Anterior cingulate cortex (tissue), 58 donors: ENCODE data around the gene TFF3.
A peak's percentile ranks its signal among the peaks of the same experiment; 100 is the strongest.

Experiments used
- DNase-seq, 58 donors: peaks; one replicate each; lab custom pipeline; 2025; lab: John Stamatoyannopoulos, UW

Gene TFF3

GRCh38 chr21:42291751-42292562 lies 23.3 kb downstream of the TFF3 start:
- DNase-seq: no peak

GRCh38 chr21:42291003-42291750 lies 24.0 kb downstream of the TFF3 start:
- no peak for DNase-seq

DNA sequence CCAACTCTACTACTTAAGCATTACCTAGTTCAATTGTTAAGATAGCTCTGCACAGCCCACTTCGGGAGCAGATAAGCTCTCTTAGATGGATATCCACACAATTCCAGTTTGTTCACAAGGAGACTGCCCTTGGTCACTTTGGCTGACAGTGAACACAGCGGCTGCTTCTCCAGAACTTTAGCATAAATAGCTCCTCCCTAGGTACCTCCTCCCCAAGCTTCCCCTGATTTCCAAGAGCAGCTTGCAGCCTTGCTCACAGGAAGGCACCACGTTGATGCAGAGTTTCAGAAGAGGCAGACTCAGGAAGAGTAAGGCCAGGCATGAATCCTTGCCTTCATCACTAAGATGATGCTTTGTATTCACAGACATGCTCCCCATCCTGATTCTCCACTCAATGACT lies 24.7 kb downstream of the TFF3 start:
- DNase-seq: no peak

GRCh38 chr21:42289926-42290325 lies 25.3 kb downstream of the TFF3 start:
- DNase-seq: peak in 20 of 58 donors; percentile 2 to 62 (median 18)

- no peak for DNase-seq
Observed at GRCh38 chr21:42288962-42289361, 26.2 kb downstream of the TFF3 start.

DNA sequence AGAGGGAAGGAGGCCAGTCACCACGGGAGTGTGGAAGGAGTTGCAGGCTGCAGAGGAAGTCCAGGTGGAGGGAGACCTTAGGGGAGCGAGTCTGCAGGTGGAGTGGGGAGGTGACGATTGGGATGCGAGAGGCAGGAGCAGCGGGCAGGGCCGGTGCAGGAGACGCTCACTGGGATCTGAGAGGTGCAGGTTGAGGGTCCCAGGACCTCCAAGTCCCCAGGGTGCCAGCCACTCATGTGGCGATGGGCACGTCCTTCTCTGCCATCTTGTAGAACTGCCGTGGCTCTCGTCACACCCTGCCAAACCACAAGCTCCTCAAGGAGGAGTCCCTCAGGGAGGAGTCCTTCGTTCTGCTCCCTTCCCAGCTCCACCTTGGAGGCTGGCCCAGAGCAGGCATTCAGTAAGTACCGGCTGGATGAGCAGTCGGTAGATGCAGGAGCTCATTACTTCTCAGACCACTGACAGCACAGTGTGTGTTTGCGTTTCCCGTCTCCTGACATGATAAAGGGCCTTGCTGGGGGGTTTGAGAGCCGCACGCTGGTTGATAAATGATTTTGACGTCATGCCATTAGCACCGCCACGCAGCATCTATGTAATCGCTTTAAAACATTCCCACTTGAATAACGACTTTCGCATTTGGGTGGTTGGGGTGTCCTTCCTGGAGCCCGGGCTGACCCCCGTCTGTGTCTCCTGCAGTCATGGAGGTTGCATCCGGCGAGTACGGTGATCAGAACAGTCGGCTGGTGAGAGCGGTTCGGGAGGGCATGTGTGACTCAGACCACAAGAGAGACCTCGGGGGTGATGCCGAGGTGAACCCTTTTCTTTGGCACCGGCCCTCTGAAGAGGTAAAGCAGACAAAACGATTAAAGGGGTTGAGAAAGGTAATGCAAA lies 27.8 kb downstream of the TFF3 start:
- DNase-seq: no peak

DNA sequence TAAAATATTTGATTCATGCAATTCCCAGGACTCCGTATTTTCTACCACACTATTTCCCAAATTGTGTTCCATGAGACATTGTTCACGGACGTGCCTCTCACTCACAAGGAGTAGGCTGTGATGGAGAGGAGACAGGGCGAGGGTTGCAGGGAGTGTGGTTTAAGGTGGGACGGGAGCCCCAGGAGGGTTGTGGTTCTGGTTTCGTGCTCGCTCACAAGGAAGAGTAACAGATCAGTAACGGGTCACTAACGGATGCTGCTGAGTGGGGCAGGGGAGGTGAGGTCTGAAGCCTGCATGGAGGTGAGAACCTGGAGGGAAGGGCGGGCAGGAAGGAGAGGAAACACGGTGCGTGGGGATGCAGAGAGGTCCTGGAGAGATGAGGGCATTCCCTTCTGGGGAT lies 28.8 kb downstream of the TFF3 start:
- no peak for DNase-seq

DNA sequence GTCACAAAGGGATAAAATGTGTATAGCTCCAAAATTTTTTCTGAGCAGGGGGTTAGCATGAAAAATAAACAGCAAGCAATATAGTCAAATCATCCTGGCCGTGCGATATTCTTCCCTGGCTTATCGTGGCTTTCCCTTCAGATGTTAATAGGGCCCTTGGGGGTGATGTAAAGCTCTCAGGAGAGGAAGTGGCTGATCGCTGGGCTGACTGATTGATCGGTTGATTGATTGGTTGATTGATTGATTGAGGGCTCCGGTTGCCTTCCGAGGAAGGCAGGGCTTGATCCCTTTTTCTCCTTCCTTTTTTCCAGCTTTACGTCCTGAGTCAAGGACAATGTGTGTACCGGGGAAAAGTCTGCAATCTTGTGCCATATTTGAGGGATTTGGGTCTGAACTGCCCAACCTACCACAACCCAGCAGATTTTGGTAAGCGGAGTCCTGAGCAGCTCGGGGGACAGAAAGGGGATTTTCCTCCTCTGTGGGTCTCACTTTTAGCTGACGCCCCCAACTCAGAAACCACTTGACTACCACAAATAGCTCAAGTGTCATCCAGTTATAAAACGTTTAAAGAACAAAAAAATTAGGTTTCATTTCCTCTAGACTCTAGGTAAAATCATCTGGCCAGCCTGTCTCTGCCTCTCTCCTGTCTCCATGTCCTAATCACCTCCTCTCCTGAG lies 29.5 kb downstream of the TFF3 start:
- no peak for DNase-seq

GRCh38 chr21:42282715-42283114 lies 32.5 kb downstream of the TFF3 start:
- DNase-seq: no peak

DNA sequence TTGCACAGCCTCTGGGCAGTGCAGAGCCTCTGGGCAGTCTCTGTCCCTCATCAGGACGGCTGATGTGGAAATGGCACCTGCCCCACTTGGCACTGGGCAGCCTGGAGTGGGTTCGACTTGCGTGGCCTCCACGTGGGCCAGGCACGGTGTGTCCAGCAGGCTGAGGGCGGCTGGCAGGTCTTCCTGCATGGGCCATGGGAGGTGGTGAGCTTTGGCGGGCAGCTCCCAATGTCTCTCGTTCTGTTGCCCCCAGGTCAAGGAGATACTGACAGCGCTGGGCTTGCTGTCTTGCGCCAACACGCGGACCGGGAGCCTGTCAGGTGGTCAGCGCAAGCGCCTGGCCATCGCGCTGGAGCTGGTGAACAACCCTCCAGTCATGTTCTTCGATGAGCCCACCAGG lies 33.2 kb downstream of the TFF3 start:
- no peak for DNase-seq

DNA sequence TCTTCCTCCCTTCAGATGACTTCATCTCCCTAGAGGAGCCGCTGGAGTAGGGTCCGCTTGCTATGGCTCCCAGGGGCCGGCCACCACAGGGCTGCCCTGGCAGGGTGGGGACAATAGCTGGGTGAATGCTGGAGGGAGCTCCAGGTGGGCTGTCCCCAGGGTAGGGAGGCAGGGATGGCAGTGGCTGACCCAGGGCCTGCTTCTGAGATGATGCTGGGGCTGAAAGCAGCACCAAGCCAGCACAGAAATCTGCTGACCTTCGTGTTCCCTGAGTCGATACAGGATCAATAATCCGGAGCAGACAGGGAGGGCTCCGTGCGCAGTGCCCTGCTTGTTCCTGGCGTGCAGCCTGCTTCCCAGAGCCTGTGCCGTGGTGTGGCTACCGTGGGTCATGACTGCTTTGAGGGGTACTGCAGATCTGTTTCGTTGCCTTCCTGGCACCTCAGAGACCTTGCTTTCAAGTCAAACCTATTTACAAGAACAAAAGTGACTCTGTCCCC lies 34.0 kb downstream of the TFF3 start:
- no peak for DNase-seq

- no peak for DNase-seq
Observed at GRCh38 chr21:42280356-42281180, 34.6 kb downstream of the TFF3 start.

DNA sequence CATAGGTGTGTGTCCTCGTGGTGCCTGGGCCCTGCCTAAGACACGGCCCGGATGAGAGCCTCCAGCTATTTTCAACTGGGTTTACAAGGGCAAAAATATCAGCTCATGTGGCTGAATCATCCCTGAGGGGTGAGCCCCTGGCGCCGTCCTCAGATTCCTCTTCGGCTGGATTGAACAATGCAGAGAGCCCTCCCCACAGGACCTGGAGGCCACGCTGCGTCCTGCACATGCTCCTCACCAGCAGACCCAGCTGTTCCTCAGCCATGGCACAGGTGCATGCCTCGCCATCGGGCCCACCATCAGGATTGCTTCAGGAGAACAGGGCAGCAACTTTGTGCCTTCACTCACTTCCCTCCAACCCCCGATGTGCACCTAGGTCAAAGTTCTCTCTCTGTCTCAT lies 35.3 kb downstream of the TFF3 start:
- no peak for DNase-seq

GRCh38 chr21:42279341-42279871 lies 35.8 kb downstream of the TFF3 start:
- DNase-seq: no peak

DNA sequence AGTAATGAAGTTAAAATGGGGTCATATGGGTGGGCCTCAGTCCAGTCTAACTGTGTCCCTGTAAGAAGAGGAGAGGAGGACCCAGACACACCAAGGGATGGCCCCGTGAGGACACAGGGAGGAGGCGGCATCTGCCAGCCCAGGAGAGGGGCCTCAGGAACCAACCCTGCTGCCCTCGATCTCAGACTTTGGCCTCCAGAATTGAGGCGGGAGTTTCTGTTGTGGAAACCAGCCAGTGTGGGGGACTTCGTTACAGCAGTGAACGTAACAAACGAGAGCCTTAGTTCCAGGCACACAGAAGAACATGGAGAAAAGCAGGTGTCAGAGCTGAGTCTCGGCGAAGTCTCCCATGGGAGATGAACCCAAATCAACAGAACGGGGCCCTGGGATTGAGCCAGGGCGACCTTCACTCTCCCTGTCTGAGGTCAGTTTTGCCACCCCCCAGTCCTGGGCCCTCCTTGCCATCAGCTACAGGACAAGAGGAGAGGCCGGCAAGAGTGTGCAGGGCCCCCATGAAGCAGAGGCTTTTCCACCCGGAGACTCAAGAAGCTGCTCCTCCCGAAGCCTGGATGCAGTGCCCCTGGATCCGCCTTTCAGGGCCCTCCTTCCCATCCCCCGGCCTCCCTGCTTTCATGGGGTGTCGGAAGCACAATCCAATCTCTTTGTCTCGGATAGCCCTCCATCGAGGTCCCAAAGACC lies 36.6 kb downstream of the TFF3 start:
- no peak for DNase-seq

GRCh38 chr21:42277593-42277992 lies 37.6 kb downstream of the TFF3 start:
- no peak for DNase-seq

DNA sequence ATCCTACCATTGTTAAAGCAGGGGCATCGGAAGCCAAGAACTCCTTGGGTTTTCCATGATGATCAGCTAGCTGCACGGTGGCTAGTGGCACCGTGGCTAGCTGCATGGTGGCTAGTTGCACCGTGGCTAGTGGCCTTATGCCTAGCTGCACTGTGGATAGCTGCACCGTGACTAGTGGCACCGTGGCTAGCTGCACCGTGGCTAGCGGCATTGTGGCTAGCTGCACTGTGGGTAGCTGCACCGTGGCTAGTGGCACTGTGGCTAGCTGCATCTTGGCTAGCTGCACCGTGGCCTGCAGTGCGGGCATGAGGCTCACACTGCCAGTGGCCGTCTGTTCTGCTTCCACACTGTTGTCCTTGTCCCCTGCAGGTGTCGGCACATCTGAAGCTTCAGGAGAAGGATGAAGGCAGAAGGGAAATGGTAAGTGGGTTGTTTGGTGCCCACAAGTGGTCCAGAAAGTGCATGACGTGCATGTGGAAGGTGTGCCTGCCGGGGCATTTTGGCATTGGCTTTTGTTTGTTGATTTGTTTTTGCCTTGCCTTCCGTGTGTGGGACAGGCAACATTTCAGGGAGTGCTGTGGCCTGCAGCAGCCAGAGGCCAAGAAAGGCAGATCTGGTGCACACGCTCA lies 38.6 kb downstream of the TFF3 start:
- DNase-seq: no peak

DNA sequence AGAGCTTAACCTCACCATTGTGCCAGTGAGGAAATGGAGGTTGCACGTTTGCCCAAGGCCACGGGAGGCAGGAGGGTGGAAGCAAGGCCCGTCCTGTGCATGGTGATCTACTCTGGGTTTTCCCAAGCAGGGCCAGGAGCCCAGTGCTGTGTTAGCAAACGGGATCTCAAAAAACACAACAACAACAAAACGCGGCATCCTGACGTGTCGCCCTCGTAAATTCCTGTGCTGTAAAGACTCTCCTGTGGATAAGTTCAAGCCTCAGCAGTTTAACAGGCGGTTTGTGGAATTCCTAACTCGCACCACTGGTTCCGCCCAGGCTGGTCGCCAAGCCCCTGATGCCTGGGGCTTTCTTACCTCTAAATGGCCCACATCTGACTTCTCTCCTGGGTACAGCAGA lies 39.1 kb downstream of the TFF3 start:
- no peak for DNase-seq
